Measurements from ENCODE around the gene DOK3.
"Not testable (repeated sequence)": the region's sequence is repeated elsewhere in the genome, so short reads cannot be mapped to it uniquely, and the experiment has no call there.

Gene DOK3

DNA sequence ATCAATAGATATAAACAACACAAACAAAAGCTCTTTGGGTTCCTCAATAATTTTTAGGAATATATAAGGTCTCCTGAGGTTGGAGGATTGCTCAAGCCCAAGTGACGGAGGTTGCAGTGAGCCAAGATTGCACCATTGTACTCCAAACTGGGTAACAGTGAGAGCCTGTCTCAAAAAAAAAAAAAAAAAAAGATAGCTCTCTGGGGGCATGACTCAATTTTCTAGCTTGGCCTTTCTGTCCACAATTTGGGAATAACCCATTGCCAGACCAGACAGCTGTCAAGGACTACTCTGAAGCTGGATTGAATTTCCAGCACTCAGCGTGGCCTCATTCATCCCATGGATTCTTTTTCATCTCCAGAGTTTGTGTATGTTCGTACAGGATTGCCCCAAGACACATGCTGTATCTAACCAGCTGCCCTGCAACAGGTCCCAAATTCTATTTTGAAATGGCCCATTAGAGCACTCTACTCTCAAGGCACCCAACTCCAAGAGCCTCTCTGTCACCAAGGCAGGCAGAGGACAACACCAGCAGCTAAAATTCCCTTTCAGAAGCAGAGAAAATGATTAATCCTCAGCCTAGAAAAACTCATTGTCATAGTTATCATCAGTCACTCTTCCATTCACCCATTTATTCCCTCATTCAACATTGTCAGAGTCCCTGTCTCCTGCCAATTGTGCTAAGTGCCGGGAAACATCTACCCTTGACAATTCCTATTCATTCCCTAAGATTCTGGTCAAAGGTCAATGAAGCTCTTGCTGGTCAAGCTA is 36.0 kb upstream of the DOK3 start:
- no peak for TF ChIP-seq ZNF274 (IDR thresholded peaks at IDR 0.05; ENCODE audit: low read depth, low read length)
- no peak overlapping the region for H3K4me3 ChIP-seq (ENCODE audit: low read length)

DNA sequence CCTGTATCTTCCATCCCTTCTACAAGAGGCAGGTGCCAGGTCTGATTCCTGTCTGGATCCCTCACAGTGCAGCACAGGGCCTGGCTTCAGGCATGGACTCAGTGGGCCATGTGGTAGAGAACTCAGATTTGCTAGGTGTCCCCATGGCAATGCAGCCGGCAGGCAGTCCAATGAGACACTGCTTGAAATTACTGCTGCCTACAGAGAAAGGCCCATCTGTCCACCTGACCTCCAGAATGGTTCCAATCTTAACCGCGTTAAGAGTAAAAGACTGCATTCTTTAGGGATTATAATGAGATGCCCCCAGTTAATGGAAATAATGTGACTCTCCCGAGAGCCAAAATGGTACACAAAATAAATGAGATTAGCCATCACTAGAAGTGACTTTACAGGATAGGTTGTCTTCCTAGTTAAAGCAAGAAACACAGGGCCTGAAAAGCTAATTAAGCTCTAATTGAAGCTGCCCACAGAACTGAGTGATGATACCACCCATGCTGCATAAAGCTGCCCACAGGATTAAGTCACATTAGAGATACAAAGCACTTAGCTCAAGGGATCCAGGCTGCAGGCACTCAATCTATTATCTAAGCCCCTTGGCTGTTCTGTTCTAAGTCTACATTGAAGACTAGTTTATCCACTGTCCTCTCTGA is 33.3 kb upstream of the DOK3 start:
- no peak overlapping the region for H3K4me3 ChIP-seq (ENCODE audit: low read length)
- no peak for TF ChIP-seq ZNF274 (IDR thresholded peaks at IDR 0.05; ENCODE audit: low read depth, low read length)

DNA sequence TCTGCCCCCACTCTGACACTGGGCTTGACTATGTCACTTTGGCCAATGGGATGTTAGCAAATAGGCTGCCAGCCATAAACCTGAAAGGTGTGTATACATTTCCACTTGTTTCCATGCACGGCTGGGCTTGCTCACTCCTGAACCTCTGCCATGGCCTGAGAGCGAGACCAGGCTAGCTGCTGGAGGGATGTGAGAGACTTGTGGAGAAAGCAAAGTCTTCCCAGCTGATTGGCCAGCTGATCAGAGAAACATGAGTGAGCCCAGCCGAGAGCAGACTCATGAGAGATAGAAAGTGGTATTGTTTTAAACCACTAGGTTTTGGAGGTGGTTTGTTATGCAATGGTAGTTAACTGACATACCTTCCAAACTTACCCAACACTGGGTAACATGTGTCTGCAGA is 30.8 kb upstream of the DOK3 start:
- no peak for TF ChIP-seq ZNF274 (IDR thresholded peaks at IDR 0.05; ENCODE audit: low read depth, low read length)

DNA sequence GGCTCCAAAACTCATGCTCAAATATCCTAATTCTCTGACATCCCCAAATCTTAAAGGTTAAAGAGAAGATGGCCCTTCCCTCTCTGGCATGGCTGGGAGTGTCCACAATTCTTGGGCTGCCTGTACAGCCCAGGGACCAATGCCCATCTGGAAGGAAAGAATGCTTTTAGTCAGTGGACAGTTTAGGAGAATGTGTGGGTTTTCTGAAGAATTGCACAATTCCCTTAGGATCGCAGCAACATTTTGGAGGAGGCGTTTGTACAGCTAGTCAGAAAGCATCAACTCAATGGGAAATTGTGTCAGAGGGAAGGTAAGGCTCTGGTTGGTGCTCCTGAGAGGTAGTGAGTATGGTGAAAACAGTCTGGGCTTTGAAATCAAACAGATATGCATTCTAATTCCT is 29.8 kb upstream of the DOK3 start:
- H3K4me3 ChIP-seq (ENCODE audit: low read length): no peak overlapping the region
- no peak for TF ChIP-seq ZNF274 (IDR thresholded peaks at IDR 0.05; ENCODE audit: low read depth, low read length)

More for the DNA sequence above, 30.8 kb upstream of the DOK3 start:
- H3K4me3 ChIP-seq (ENCODE audit: low read length): no peak overlapping the region

DNA sequence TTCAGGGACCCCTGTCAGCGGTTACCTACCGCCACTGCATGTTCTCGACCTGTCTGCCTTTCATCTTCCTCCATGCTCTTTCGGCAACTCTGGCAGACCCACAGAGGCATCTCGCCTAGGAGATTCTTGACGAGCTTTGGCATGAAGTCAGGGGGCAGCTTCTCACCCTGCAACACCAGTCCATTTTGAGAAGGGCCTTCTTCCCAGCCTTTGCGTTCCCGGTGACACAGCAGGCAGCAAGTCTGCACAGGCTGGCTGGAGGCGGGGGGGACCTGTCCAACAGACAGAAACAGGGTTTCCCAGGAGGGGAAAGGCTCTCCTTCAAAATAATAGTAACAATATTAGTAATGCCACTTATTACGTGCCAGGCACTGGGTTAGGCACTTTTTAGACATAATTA is 29.2 kb upstream of the DOK3 start:
- H3K4me3 ChIP-seq (ENCODE audit: low read length): no peak overlapping the region
- no peak for TF ChIP-seq ZNF274 (IDR thresholded peaks at IDR 0.05; ENCODE audit: low read depth, low read length)

DNA sequence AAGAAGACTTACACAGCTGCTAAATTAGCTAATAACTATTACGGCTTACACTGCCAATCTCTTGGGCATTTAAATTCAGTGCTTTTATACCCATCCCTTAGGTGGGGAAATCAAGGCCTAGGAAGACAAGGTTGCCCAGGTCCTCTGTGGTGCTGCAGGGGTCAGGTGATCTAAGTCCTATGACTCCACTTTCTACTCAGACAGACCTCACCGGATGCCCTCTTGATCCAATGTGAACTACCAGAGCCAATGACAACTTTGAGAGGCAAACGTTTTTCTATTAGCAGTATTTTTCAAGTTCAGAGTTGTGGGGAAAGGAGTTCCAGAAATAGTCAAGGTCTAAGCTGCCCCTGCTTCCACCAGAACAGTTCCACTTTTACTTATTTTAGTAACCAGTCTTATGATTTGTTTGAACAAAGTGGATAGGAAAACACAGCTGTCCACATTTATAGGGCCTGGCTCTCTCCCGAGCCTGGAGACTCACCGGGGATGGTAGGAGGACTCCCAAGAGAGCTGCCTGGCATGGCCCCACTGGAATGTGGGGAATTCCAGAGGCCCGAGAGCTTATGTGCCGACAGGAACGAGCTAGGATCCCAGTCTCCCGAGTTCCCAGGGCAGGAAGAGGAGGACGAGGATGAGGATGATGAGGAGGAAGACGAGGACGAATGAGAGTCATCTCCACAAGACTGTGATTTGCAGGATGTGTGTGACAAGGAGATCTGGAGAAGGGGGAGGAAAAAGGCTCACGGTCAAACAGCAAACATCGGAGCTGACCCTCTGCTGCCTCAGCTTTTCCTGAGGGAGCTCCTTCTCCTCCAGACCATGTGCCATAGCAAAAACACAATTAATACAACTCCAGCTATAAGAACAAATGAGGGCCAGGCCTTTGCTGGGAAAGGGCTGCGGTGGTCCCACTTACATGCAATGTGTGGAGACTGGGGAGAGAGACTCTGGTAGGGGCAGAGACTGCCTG is 28.0 kb upstream of the DOK3 start:
- H3K4me3 ChIP-seq (ENCODE audit: low read length): no peak overlapping the region
- no peak for TF ChIP-seq ZNF274 (IDR thresholded peaks at IDR 0.05; ENCODE audit: low read depth, low read length)

DNA sequence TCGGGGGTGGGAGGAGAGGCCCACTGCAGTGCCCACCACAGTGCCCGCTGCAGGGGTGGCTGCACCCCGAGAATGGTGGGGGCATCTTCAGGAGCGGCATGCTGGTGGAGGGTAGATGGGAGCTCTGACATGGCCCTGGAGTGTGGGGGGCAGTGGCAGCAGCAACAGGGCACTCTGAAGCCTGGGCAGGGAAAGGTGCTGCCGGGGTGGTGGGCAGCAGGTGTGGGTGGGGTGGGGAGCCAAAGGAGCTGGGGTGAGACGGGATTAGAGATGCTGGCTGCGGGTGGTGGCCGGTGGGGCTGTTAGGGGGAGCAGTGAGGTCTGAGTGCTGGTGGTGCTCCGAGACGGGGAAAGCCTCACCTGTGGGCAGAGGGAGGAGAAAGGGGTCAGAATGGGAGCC is 26.8 kb upstream of the DOK3 start:
- no peak for TF ChIP-seq ZNF274 (IDR thresholded peaks at IDR 0.05; ENCODE audit: low read depth, low read length)
- H3K4me3 ChIP-seq (ENCODE audit: low read length): no peak overlapping the region

DNA sequence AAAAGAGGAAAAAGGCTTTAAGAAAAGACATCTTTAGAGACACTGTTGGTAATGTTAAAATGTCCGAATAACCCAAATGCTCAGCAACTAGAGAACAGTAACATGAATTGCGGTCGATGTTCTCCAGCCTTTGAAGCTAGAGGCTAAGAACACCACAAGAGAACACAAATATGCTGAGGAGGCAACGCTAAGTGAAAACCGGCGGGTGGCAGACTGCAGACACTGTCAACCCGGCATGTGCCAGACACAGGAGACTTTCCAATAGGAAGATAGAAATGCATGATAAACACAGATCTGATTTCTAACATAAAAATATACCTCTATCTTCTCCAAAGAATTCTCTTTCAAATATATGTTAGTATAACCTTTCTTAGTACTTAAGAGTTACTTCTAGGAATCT is 25.5 kb upstream of the DOK3 start:
- TF ChIP-seq ZNF274 (IDR thresholded peaks at IDR 0.05; ENCODE audit: low read depth, low read length): no peak
- H3K4me3 ChIP-seq (ENCODE audit: low read length): no peak overlapping the region

DNA sequence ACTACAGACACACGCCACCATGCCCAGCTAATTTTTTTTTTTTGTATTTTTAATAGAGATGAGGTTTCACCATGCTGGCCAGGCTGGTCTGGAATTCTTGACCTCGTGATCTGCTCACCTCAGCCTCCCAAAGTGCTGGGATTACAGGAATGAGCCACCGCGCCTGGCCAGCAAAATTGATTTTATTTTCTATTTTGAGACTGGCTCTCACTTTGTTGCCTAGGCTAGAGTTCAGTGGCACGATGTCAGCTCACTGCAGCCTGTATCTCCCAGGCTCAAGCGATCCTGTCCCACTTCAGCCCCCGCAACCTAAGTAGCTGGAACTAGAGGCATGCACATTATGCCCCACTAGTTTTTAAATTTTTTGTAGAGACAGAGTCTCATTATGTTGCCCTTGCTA is 24.8 kb upstream of the DOK3 start:
- H3K4me3 ChIP-seq (ENCODE audit: low read length): not testable (repeated sequence)

DNA sequence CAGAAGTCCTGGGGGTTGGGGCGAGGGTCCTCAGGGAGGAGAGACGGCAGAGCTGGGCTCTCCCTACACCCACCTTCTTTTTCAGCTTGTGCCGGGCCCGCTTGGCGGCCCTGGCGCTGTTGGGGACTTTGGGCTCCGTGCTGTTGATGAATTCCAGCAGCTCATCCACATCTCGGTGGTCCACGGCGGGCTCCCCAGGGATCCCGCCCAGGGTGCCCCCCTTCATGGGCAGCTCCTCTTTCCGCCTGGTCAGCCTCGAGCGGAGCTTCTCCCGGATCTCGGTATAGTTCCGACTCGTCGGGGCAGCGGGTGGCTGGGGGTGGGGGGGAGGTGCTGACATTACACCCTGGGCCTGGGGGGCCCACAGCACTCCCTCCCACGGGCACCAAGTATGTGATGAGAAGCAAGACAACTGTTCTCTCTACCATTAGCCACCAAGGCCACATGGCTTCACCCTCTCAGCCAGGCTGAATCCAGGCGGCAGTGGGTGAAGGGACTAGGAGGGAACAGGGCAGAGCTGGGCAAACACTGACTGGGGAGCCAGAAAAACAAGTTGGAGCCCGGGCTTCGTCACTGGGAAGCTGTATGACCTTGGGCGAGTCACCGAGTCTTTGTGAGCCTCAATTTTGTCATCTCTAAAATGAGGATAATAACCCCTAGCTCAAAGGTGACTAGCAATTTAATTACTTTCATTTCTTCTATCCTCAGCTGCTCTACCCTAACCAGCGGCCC is 21.7 kb upstream of the DOK3 start:
- TF ChIP-seq ZNF274 (IDR thresholded peaks at IDR 0.05; ENCODE audit: low read depth, low read length): no peak
- no peak overlapping the region for H3K4me3 ChIP-seq (ENCODE audit: low read length)

DNA sequence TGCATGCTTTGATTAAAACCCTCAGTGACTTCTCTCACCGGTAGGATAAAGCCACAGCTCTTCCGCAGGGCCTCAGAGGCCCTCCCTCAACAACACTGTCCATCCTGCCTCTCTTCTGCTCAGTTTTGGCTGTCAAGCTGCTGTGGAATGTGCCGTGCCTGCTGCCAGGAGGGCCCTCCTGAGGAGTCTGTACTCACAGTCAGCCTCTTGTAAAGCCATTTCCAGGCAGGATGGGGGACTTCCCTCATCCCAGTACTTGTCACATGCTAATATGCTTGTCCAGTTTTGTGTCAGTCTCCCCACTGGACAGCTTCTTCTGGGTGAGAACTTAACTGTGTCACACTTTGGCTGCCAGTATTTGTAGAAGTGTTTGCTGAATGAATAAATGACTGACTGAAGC is 21.0 kb upstream of the DOK3 start:
- H3K4me3 ChIP-seq (ENCODE audit: low read length): no peak overlapping the region
- TF ChIP-seq ZNF274 (IDR thresholded peaks at IDR 0.05; ENCODE audit: low read depth, low read length): no peak

DNA sequence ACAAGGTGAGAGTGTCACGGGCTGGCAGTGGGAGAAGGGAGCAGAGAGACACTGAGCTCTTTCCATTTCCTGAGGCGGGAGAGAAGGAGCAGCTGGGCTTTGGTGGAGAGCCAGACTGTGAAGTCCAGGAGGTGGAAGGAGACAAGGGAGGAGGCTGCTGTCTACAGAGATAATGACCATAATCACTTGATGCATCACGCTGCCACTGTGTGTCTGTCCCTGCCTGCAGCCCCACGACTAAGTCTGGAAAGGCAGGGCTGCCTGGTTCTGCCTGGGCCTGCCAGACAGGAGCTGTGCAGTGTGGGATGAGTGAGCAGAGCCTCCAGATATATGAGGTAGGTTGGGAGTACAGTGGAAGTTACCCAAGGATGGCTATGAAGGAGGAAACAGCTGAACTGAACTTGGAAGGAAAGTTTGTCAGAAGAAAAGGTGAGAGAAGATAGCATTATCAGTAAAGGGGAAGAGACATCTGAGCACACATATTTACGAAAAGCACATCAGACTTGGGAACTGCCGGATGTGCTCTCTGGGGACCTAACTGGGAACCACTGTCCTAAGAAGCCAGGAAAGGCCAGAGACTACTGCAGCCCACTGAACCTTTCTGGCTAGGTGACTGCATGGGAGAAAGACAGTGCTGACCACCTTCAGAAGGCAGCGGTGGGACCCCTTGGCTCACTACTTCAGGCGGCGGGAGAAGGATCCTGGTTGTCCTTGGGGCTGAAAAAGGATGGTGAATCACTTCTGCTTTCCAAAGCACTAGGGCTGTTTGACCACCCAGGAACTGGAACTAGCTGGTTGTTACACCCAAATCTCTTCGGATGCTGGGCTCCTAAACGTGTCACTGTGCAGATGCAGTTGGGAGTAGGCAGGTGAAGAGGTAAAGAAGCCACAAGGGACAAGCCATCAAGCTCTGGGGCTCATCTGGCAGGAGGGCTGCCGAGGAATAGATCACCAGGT is 19.9 kb upstream of the DOK3 start:
- TF ChIP-seq ZNF274 (IDR thresholded peaks at IDR 0.05; ENCODE audit: low read depth, low read length): no peak
- H3K4me3 ChIP-seq (ENCODE audit: low read length): no peak overlapping the region

DNA sequence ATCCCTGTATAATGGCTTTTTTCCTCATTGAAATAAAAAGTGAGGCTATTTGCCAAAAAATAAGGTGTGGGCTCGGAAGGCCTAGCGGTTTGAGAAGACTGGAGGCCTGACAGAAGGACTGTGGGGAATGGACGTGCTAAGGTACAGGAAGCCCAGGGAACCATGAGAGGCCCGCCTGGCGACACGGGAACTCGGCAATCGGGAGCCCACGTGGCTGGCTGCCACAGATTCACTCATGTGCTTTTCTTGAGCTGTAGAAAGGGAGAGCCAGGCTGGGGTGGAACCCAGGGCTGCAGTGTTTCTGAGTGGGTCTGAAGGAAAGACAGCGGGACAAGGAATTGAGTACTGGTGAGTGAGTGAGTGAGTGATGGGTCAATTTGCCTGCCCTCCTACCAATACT is 19.0 kb upstream of the DOK3 start:
- no peak for TF ChIP-seq ZNF274 (IDR thresholded peaks at IDR 0.05; ENCODE audit: low read depth, low read length)
- H3K4me3 ChIP-seq (ENCODE audit: low read length): no peak overlapping the region
